ENCODE data around the gene PRPF39.
A peak's percentile ranks its signal among the peaks of the same experiment; 100 is the strongest.

Gene PRPF39

GRCh38 chr14:45083976-45084722 is at the start of gene PRPF39:
PRPF39 (plus strand) TSS chr14:45084116; CDS start chr14:45095240, 11,124 bp downstream.
- DNase-seq (ENCODE audit: low read depth), result peak; percentile 92
- peak within 1 kb of the TSS; percentile 84 for H3K4me3 ChIP-seq (ENCODE audit: low read depth, low read length)
- TF ChIP-seq MYC (IDR thresholded peaks at IDR 0.05; ENCODE audit: low read depth, low read length) (peak; percentile 83), CTCF (IDR thresholded peaks at IDR 0.05; ENCODE audit: low read depth, low read length) (no peak), MAX (IDR thresholded peaks at IDR 0.05; ENCODE audit: low read depth, low read length) (peak; percentile 98), POLR2A (IDR thresholded peaks at IDR 0.05; ENCODE audit: extremely low read depth, insufficient read length) (peak; percentile 92)

GRCh38 chr14:45034730-45035129 is 49.2 kb upstream of the PRPF39 start:
- no peak for DNase-seq (ENCODE audit: low read depth)
- H3K4me3 ChIP-seq (ENCODE audit: low read depth, low read length), result no peak overlapping the region
- TF ChIP-seq MYC (IDR thresholded peaks at IDR 0.05; ENCODE audit: low read depth, low read length) (no peak), CTCF (IDR thresholded peaks at IDR 0.05; ENCODE audit: low read depth, low read length) (no peak), POLR2A (IDR thresholded peaks at IDR 0.05; ENCODE audit: extremely low read depth, insufficient read length) (no peak), MAX (IDR thresholded peaks at IDR 0.05; ENCODE audit: low read depth, low read length) (no peak)

- TF ChIP-seq CTCF (IDR thresholded peaks at IDR 0.05; ENCODE audit: low read depth, low read length), result no peak
- DNase-seq (ENCODE audit: low read depth), result no peak
- no peak overlapping the region for H3K4me3 ChIP-seq (ENCODE audit: low read depth, low read length)
These were observed 45.7 kb upstream of the PRPF39 start for GRCh38 chr14:45038256-45038655.

GRCh38 chr14:45038865-45039264 is 45.1 kb upstream of the PRPF39 start:
- TF ChIP-seq MAX (IDR thresholded peaks at IDR 0.05; ENCODE audit: low read depth, low read length) (no peak), CTCF (IDR thresholded peaks at IDR 0.05; ENCODE audit: low read depth, low read length) (no peak), MYC (IDR thresholded peaks at IDR 0.05; ENCODE audit: low read depth, low read length) (no peak), POLR2A (IDR thresholded peaks at IDR 0.05; ENCODE audit: extremely low read depth, insufficient read length) (no peak)
- peak; percentile 7 for DNase-seq (ENCODE audit: low read depth)
- H3K4me3 ChIP-seq (ENCODE audit: low read depth, low read length), result no peak overlapping the region

GRCh38 chr14:45039390-45039789 is 44.5 kb upstream of the PRPF39 start:
- H3K4me3 ChIP-seq (ENCODE audit: low read depth, low read length), result no peak overlapping the region
- TF ChIP-seq MAX (IDR thresholded peaks at IDR 0.05; ENCODE audit: low read depth, low read length) (no peak), MYC (IDR thresholded peaks at IDR 0.05; ENCODE audit: low read depth, low read length) (no peak), CTCF (IDR thresholded peaks at IDR 0.05; ENCODE audit: low read depth, low read length) (no peak), POLR2A (IDR thresholded peaks at IDR 0.05; ENCODE audit: extremely low read depth, insufficient read length) (no peak)
- DNase-seq (ENCODE audit: low read depth), result no peak

Data from NB4 (cell line).